Measurements from ENCODE around the gene ATL3. TPM values are rescaled to one million over a fixed set of nuclear protein-coding genes. Genes with fewer than 3 reads are reported as not detected.

The ATL3 gene
- total RNA-seq, 3 donors from 2014 or later, result 47.5 to 87.9 (median 61.5) TPM

DNA sequence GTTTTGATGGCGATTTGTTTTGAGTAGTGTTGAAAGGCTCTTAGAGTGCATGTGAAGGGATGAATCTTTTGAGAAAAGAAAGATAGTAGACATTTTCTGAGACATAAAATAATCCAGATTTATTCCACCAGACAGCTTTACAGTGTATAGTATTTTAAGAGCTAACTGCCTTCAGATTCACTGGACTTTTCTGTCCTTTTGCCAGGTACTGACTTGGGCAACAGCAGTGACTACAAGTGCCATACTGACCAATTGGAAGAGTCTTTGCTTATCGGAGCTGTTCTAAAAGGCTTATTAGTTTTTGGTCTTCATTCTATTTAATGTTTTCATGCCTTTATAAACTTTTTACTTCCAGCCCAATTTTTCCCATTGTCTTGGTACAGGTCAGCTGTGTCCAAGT lies 42.6 kb upstream of the ATL3 start:
- intact Hi-C loops (cut with DNase I, micrococcal nuclease), result no loop called here
- TF ChIP-seq, protein P1, sequence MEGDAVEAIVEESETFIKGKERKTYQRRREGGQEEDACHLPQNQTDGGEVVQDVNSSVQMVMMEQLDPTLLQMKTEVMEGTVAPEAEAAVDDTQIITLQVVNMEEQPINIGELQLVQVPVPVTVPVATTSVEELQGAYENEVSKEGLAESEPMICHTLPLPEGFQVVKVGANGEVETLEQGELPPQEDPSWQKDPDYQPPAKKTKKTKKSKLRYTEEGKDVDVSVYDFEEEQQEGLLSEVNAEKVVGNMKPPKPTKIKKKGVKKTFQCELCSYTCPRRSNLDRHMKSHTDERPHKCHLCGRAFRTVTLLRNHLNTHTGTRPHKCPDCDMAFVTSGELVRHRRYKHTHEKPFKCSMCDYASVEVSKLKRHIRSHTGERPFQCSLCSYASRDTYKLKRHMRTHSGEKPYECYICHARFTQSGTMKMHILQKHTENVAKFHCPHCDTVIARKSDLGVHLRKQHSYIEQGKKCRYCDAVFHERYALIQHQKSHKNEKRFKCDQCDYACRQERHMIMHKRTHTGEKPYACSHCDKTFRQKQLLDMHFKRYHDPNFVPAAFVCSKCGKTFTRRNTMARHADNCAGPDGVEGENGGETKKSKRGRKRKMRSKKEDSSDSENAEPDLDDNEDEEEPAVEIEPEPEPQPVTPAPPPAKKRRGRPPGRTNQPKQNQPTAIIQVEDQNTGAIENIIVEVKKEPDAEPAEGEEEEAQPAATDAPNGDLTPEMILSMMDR (IDR thresholded peaks at IDR 0.05), result no peak
- Histone ChIP-seq H3K36me3 (ENCODE audit: low read depth) (no peaks in the 10 kb centered on the region), H3K4me1 (ENCODE audit: low read depth) (peaks cover 16% of the 10 kb centered on the region), H3K4me3 (no peak overlapping the region), H3K9me3 (no peaks in the 10 kb centered on the region)
- no peak for ATAC-seq
- DNase-seq, result no peak

DNA sequence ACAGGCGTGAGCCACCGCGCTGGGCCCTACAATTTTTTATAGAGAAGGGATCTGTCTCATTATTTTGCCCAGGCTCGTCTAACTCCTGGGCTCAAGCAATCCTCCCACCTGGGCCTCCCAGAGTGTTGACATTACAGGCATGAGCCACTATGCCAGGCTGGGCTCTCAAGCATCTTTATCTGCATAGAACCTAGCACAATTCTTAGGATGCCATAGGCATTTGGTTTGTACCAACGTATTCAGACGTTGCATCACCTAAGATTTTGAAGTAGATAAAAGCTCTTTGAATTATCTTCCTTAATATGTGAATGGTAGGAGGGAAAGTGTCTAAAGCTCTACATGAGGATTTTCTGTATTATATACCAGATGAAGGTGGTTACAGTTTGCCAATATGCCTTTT lies 40.7 kb upstream of the ATL3 start:
- Histone ChIP-seq H3K4me3 (no peak overlapping the region), H3K4me1 (ENCODE audit: low read depth) (peaks cover 16% of the 10 kb centered on the region), H3K9me3 (no peaks in the 10 kb centered on the region), H3K36me3 (ENCODE audit: low read depth) (no peaks in the 10 kb centered on the region)
- TF ChIP-seq, protein P1 (IDR thresholded peaks at IDR 0.05), result no peak
- DNase-seq, result no peak
- intact Hi-C loops (cut with DNase I, micrococcal nuclease), result no loop called here
- ATAC-seq, result no peak

DNA sequence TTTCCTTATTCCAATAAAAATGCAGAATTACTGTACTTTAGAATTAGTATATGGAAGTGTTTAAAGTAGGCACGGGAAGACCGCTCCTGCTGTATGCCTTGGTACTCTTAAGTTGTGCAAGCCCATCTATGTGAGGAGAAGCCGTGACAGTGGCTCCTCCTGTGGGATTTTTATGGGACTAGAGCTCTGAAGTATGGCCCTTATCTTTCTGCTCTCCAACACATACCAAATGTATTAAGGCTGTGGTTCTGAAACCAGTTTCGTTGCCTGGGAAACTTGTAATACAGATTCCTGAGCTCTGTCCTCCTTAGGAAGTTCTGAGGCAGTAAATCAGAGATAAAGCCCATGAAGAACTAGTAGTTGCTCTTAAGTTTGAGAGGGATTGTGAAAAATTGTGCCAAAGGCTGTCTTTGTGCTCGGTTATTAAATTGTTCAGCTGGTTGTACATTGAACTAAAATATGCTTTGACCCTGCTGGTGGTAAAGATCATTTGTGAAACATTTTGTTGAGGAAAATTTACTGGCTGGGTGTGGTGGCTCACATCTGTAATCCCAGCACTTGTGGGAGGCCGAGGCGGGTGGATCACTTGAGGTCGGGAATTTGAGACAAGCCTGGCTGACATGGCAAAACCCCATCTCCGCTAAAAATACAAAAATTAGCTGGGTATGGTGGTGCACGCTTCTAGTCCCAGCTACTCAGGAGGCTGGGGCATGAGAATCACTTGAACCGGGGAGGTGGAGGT lies 39.5 kb upstream of the ATL3 start:
- Histone ChIP-seq H3K9me3 (no peaks in the 10 kb centered on the region), H3K36me3 (ENCODE audit: low read depth) (no peaks in the 10 kb centered on the region), H3K4me3 (no peak overlapping the region), H3K4me1 (ENCODE audit: low read depth) (peaks cover 16% of the 10 kb centered on the region)
- peak in 1 of 3 donors; percentile 36 for DNase-seq
- intact Hi-C loops (cut with DNase I, micrococcal nuclease), result no loop called here
- peak; percentile 89 for ATAC-seq
- TF ChIP-seq, protein P1 (IDR thresholded peaks at IDR 0.05), result no peak

DNA sequence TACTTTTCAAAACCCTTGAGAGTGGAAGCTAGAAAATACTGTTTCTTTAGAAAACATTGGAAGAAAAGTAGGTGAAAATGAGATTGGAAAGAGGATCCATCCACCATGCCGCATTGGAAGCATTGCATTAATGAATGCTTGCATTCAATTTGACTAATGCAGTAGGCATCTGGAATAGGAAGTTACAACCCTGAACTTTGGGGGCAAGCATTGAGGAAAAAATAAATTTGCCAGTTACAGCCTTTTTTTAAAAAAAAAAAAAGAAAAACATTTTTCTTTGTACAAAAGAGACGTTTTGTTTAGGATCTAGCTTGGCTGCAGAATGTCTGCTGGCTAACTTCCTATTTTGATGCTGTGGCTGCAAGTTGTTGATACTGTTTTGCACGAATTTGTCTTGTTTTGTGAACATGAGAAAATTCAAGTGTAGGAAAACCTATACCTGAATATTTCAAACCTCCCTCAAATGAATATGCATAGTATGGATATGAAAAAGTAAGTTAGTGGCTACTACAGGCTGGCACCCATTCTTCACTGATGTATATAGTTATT lies 38.2 kb upstream of the ATL3 start:
- TF ChIP-seq, protein P1 (IDR thresholded peaks at IDR 0.05), result no peak
- ATAC-seq (no peak), DNase-seq (no peak)
- intact Hi-C loops (cut with DNase I, micrococcal nuclease), result no loop called here
- H3K9me3 ChIP-seq, result no peaks in the 10 kb centered on the region
- peaks cover 16% of the 10 kb centered on the region for H3K4me1 ChIP-seq (ENCODE audit: low read depth)
- no peak overlapping the region for H3K4me3 ChIP-seq
- no peaks in the 10 kb centered on the region for H3K36me3 ChIP-seq (ENCODE audit: low read depth)

DNA sequence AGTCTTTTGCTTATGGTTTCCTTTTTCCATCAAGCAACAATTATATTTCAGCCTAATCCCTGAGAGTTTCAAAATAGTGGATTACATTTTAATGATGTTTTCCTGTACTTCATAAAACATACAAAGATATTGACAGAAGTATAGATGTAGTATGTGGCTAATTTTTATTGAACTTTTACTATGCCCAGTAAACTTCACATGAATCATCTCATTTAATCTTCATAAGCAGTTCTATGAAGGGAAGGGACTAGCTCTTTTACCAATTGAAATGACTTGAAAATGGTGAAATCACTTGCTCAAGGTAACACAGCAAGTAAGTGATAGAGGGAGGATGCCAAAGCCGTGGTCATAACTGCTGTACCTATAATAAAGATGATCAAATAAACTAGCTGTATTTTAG lies 37.6 kb upstream of the ATL3 start:
- Histone ChIP-seq H3K36me3 (ENCODE audit: low read depth) (no peaks in the 10 kb centered on the region), H3K9me3 (no peaks in the 10 kb centered on the region), H3K4me1 (ENCODE audit: low read depth) (peaks cover 16% of the 10 kb centered on the region), H3K4me3 (no peak overlapping the region)
- DNase-seq (no peak), ATAC-seq (no peak)
- intact Hi-C loops (cut with DNase I, micrococcal nuclease), result no loop called here
- TF ChIP-seq, protein P1 (IDR thresholded peaks at IDR 0.05), result no peak
